ENCODE measurements around the gene TSNAXIP1. TPM values are rescaled to one million over a fixed set of nuclear protein-coding genes. Genes with fewer than 3 reads are reported as not detected.

Gene TSNAXIP1
- total RNA-seq, 3 donors from 2014 or later (not counting 1 experiment from before 2014, with no cell fraction given): 0.15 to 0.68 TPM; not detected in 1

DNA sequence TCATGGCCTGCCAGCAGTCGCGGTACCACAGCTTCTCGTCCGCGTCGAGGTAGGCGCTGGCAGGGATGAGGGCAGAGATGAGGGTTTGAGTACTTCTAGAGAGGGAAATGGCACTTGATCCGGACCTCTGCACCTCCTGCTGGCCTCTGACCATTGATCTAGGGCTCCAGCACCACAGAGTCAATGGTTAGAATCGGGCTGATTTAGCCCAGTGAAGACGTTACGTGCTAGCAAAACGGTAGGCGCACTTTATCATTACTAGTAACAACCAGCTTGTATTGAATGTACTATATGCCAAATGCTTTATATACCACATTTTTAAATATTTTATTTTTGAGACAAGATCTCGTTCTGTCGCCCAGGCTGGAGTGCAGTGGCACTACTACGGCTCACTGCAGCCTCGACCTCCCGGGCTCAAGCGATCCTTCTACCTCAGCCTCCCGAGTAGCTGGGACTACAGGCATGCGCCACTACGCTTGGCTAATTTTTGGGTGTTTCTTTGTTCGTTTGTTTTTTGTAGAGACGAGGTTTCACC is 526 bp downstream of the TSNAXIP1 start:
- H3K36me3 ChIP-seq (ENCODE audit: control insufficient read depth, insufficient read depth, low read length): peaks cover 2% of the 10 kb centered on the region
- H3K36me3 Mint-ChIP-seq: no peaks in the 10 kb centered on the region
- peaks cover 12 to 26% of the 10 kb centered on the region in 2 donors for H3K4me1 Mint-ChIP-seq
- H3K27me3 ChIP-seq (ENCODE audit: control insufficient read depth, insufficient read depth, low read length): no peaks in the 10 kb centered on the region
- intact Hi-C loops (cut with micrococcal nuclease): loop anchor here (5.0 to 10.0 kb wide), 4 partner anchors 130 to 282 kb away; partner anchors contain the start of genes C16orf86, ENKD1, PSMB10 and RIPOR1
- H3K4me1 ChIP-seq (ENCODE audit: control insufficient read depth, insufficient read depth, low read length): peaks cover 21% of the 10 kb centered on the region
- H3K27ac Mint-ChIP-seq: peak overlapping the region; percentile 87 to 92
- WGBS (ENCODE audit: insufficient coverage): 39% methylated on average over 23 of the region's 24 CpGs
- no peaks in the 10 kb centered on the region for H3K9me3 Mint-ChIP-seq
- H3K9me3 ChIP-seq (ENCODE audit: control insufficient read depth, insufficient read depth, low read length): no peaks in the 10 kb centered on the region
- H3K4me3 ChIP-seq (ENCODE audit: low read length): peak overlapping the region; percentile 78
- H3K4me3 Mint-ChIP-seq: peak overlapping the region; percentile 92
- DNase-seq (no peak), ATAC-seq (no peak)
- H3K27me3 Mint-ChIP-seq (ENCODE audit: low read depth in 2 of 2): no peaks in the 10 kb centered on the region
- H3K27ac ChIP-seq (ENCODE audit: low read length): peak overlapping the region; percentile 62
- TF ChIP-seq, protein P1, sequence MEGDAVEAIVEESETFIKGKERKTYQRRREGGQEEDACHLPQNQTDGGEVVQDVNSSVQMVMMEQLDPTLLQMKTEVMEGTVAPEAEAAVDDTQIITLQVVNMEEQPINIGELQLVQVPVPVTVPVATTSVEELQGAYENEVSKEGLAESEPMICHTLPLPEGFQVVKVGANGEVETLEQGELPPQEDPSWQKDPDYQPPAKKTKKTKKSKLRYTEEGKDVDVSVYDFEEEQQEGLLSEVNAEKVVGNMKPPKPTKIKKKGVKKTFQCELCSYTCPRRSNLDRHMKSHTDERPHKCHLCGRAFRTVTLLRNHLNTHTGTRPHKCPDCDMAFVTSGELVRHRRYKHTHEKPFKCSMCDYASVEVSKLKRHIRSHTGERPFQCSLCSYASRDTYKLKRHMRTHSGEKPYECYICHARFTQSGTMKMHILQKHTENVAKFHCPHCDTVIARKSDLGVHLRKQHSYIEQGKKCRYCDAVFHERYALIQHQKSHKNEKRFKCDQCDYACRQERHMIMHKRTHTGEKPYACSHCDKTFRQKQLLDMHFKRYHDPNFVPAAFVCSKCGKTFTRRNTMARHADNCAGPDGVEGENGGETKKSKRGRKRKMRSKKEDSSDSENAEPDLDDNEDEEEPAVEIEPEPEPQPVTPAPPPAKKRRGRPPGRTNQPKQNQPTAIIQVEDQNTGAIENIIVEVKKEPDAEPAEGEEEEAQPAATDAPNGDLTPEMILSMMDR (IDR thresholded peaks at IDR 0.05): no peak

DNA sequence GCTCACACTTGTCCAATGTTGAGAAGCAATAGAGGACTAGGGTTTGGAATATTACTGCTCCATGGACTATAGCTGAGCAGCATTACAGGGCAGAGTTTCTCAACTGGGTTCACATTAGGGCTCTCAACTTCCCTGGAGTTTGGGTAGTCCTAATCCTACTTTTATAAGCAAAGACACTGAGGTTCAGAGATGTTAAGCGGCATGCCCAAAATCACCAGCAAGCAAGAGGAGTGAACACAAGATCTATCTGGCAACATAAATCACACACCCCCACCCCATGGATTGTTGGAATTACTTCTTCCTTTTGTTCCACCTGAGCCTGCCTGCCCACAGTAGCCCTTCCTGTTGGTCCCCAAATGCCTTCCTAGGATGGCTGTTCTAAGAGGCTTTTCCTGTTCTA is 5.2 kb downstream of the TSNAXIP1 start:
- DNase-seq: no peak
- H3K36me3 Mint-ChIP-seq: no peaks in the 10 kb centered on the region
- Histone ChIP-seq H3K27ac (ENCODE audit: low read length) (no peak overlapping the region), H3K27me3 (ENCODE audit: control insufficient read depth, insufficient read depth, low read length) (no peaks in the 10 kb centered on the region), H3K9me3 (ENCODE audit: control insufficient read depth, insufficient read depth, low read length) (no peaks in the 10 kb centered on the region), H3K4me3 (ENCODE audit: low read length) (no peak overlapping the region), H3K36me3 (ENCODE audit: control insufficient read depth, insufficient read depth, low read length) (no peaks in the 10 kb centered on the region), H3K4me1 (ENCODE audit: control insufficient read depth, insufficient read depth, low read length) (peaks cover 13% of the 10 kb centered on the region)
- H3K4me3 Mint-ChIP-seq: no peak overlapping the region
- H3K27me3 Mint-ChIP-seq (ENCODE audit: low read depth in 2 of 2): no peaks in the 10 kb centered on the region
- H3K9me3 Mint-ChIP-seq: no peaks in the 10 kb centered on the region
- 100% methylated on average over 1 of the region's 1 CpG for WGBS (ENCODE audit: insufficient coverage)
- intact Hi-C loops (cut with micrococcal nuclease): no loop called here
- ATAC-seq: no peak
- no peak overlapping the region for H3K27ac Mint-ChIP-seq
- peaks cover 0 to 10% of the 10 kb centered on the region in 2 donors for H3K4me1 Mint-ChIP-seq
- TF ChIP-seq, protein P1 (IDR thresholded peaks at IDR 0.05): no peak

DNA sequence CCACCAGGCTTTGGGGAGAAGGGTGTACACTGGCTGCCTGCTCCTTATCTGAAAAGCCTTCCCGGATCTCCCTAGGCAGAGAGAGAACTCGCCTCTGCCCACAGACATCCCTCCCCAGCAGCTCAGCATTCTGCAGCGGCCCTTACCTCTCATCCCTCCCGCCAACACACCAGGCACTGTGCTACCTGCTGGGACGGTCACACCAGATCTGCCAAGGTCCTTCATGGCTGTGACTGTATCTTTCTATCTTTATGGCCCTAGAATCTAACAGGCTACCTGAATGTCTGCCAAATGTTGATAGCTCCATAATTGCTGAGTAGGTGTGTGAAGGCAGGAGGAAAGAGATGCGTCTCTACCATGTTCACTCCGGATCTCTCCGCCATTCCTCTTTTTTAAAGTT is 7.9 kb downstream of the TSNAXIP1 start:
- Mint-ChIP-seq H3K4me3 (no peak overlapping the region), H3K9me3 (no peaks in the 10 kb centered on the region), H3K27me3 (ENCODE audit: low read depth in 2 of 2) (no peaks in the 10 kb centered on the region), H3K4me1 (peaks cover 0 to 7% of the 10 kb centered on the region in 2 donors), H3K36me3 (no peaks in the 10 kb centered on the region), H3K27ac (no peak overlapping the region)
- TF ChIP-seq, protein P1 (IDR thresholded peaks at IDR 0.05): no peak
- Histone ChIP-seq H3K36me3 (ENCODE audit: control insufficient read depth, insufficient read depth, low read length) (no peaks in the 10 kb centered on the region), H3K9me3 (ENCODE audit: control insufficient read depth, insufficient read depth, low read length) (no peaks in the 10 kb centered on the region), H3K4me3 (ENCODE audit: low read length) (no peak overlapping the region), H3K27me3 (ENCODE audit: control insufficient read depth, insufficient read depth, low read length) (no peaks in the 10 kb centered on the region), H3K27ac (ENCODE audit: low read length) (no peak overlapping the region), H3K4me1 (ENCODE audit: control insufficient read depth, insufficient read depth, low read length) (peaks cover 8% of the 10 kb centered on the region)
- DNase-seq (no peak), ATAC-seq (no peak)
- 89% methylated on average over 8 of the region's 8 CpGs for WGBS (ENCODE audit: insufficient coverage)
- intact Hi-C loops (cut with micrococcal nuclease): no loop called here
